Uterus (tissue), 2 donors: ENCODE data around the gene MED13L.

Experiments
- CTCF ChIP-seq, 4 experiments: fragments of 200-600 bp in 2 of 4; fragments of 450-650 bp in 2 of 4; sonication (generic) in 2 of 4; IDR thresholded peaks; one replicate each; pipeline ENCODE4 v1.5.1; 2016 to 2019; ENCODE audit warnings: antibody characterized with exemption in 4 of 4, mild to moderate bottlenecking in 2 of 4, moderate library complexity in 1 of 4
- POLR2A ChIP-seq, 2 donors: fragments of 450-650 bp; IDR thresholded peaks; one replicate each; pipeline ENCODE4 v1.6.1; 2016; ENCODE audit warnings: antibody characterized with exemption in 2 of 2, mild to moderate bottlenecking in 1 of 2, moderate library complexity in 1 of 2

- TF ChIP-seq CTCF (IDR thresholded peaks at IDR 0.05) (no peak), POLR2A (IDR thresholded peaks at IDR 0.05) (no peak)
Measured at GRCh38 chr12:116059904-116060303, 217.6 kb downstream of the MED13L start.
